ENCODE results near the gene DVL1.

DVL1 gene

GRCh38 chr1:1321477-1321876 lies 27.7 kb downstream of the DVL1 start:
- DNase-seq (ENCODE audit: low read depth) = no peak
- H3K4me3 ChIP-seq (ENCODE audit: low read depth, low read length) = no peak overlapping the region
- TF ChIP-seq CTCF (IDR thresholded peaks at IDR 0.05; ENCODE audit: low read depth, low read length) (no peak), POLR2A (IDR thresholded peaks at IDR 0.05; ENCODE audit: extremely low read depth, insufficient read length) (no peak), MAX (IDR thresholded peaks at IDR 0.05; ENCODE audit: low read depth, low read length) (no peak), MYC (IDR thresholded peaks at IDR 0.05; ENCODE audit: low read depth, low read length) (no peak)

DNA sequence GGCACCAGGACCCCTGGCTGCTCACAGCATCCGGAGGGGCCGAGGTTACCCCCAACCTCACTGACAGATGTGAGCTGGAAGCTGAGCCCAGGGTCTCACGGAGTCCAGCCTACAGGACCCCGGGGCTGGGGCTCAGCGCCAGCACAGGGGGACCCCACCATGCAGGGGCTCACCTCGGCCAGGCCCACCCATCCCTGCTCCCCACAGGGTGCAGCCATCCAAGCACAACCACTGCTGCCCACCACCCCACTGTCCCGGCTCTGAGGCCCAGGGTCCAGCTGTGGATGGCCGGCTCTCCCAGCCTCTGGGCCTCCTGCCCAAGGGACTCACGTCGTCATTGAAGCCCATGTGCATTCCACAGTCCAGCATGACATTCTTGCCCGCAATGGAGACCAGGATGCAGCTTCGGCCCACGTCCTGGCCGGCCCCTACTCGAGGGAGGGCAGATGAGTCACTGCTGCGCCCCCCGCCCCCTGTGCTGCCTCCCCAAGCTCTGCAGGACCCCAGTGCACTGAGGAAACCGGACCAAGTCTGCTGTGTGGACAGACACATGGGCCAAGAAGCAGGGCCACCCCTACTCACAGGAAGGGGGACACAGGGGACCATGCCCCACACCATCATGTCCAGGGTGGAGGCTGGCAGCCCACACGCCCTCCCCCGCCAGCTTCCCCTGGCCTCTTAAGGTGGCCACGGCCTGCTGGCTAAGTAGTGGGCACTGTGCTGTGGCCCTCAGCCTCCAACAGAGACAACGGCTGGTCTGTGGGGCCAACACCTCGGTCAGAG lies 28.4 kb downstream of the DVL1 start:
- H3K4me3 ChIP-seq (ENCODE audit: low read depth, low read length) = no peak overlapping the region
- TF ChIP-seq MYC (IDR thresholded peaks at IDR 0.05; ENCODE audit: low read depth, low read length) = no peak
- no peak for TF ChIP-seq MAX (IDR thresholded peaks at IDR 0.05; ENCODE audit: low read depth, low read length)
- TF ChIP-seq POLR2A (IDR thresholded peaks at IDR 0.05; ENCODE audit: extremely low read depth, insufficient read length) = no peak
- no peak for TF ChIP-seq CTCF (IDR thresholded peaks at IDR 0.05; ENCODE audit: low read depth, low read length)
- DNase-seq (ENCODE audit: low read depth) = no peak

GRCh38 chr1:1319646-1319941 lies 29.6 kb downstream of the DVL1 start:
- H3K4me3 ChIP-seq (ENCODE audit: low read depth, low read length) = no peak overlapping the region
- no peak for DNase-seq (ENCODE audit: low read depth)
- TF ChIP-seq MYC (IDR thresholded peaks at IDR 0.05; ENCODE audit: low read depth, low read length) = no peak
- TF ChIP-seq POLR2A (IDR thresholded peaks at IDR 0.05; ENCODE audit: extremely low read depth, insufficient read length) = no peak
- TF ChIP-seq CTCF (IDR thresholded peaks at IDR 0.05; ENCODE audit: low read depth, low read length) = no peak
- no peak for TF ChIP-seq MAX (IDR thresholded peaks at IDR 0.05; ENCODE audit: low read depth, low read length)

- DNase-seq (ENCODE audit: low read depth) = no peak
- no peak overlapping the region for H3K4me3 ChIP-seq (ENCODE audit: low read depth, low read length)
- no peak for TF ChIP-seq MAX (IDR thresholded peaks at IDR 0.05; ENCODE audit: low read depth, low read length)
- TF ChIP-seq CTCF (IDR thresholded peaks at IDR 0.05; ENCODE audit: low read depth, low read length) = no peak
- no peak for TF ChIP-seq MYC (IDR thresholded peaks at IDR 0.05; ENCODE audit: low read depth, low read length)
- no peak for TF ChIP-seq POLR2A (IDR thresholded peaks at IDR 0.05; ENCODE audit: extremely low read depth, insufficient read length)
Observed at GRCh38 chr1:1318777-1319645, 30.2 kb downstream of the DVL1 start.

DNA sequence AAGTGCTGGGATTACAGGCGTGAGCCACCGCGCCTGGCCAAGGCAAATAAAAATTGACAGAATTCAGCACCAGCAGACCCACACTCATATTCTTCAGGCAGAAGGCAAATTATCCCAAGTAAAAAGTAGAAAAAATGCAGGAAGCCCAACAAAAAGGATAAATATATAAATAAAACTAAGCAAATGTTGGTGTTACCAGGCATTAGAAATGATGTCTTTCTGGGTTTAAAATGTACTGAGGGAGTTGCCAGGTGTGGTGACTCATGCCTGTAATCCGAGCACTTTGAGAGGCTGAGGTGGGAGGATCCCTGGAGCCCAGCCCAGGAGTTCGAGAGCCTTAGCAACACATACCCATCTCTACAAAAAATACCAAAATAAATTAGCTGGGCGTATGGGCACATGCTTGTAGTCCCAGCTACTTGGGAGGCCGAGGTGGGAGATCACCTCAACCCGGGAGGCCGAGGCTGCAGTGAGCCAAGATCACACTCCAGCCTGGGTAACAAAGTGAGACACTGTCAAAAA lies 31.0 kb downstream of the DVL1 start:
- no peak overlapping the region for H3K4me3 ChIP-seq (ENCODE audit: low read depth, low read length)
- no peak for TF ChIP-seq MAX (IDR thresholded peaks at IDR 0.05; ENCODE audit: low read depth, low read length)
- no peak for TF ChIP-seq POLR2A (IDR thresholded peaks at IDR 0.05; ENCODE audit: extremely low read depth, insufficient read length)
- no peak for TF ChIP-seq MYC (IDR thresholded peaks at IDR 0.05; ENCODE audit: low read depth, low read length)
- no peak for TF ChIP-seq CTCF (IDR thresholded peaks at IDR 0.05; ENCODE audit: low read depth, low read length)
- DNase-seq (ENCODE audit: low read depth) = no peak

All from NB4 (cell line).